Esophagus squamous epithelium (tissue), 5 donors: ENCODE results near the gene ZNF622. TPM values are rescaled to one million over a fixed set of nuclear protein-coding genes. Genes with fewer than 3 reads are reported as not detected.
"Not testable (repeated sequence)": the region's sequence is repeated elsewhere in the genome, so short reads cannot be mapped to it uniquely, and the experiment has no call there.

ENCODE experiments used
- DNase-seq: peaks from one replicate; lab custom pipeline; 2025; lab: John Stamatoyannopoulos, UW
- H3K27ac ChIP-seq, 4 donors: fragments of 200-600 bp; sonication (generic); one replicate each; pipeline ENCODE4 v1.5.1; 2016 to 2019; ENCODE audit warnings: mild to moderate bottlenecking in 1 of 4
- H3K27me3 ChIP-seq, 4 donors: fragments of 200-600 bp; sonication (generic); 1 replicate in 3 of 4; 2 replicates in 1 of 4; pipeline versions ENCODE4 v1.5.1 to v1.6.0; 2017 to 2021; ENCODE audit warnings: antibody characterized with exemption in 1 of 4
- H3K36me3 ChIP-seq, 3 donors: fragments of 200-600 bp; sonication (generic); one replicate each; pipeline ENCODE4 v1.5.1; 2016 to 2019
- H3K4me1 ChIP-seq, 3 donors: fragments of 200-600 bp; sonication (generic); one replicate each; pipeline ENCODE4 v1.5.1; 2017 to 2019
- H3K4me3 ChIP-seq, 4 donors: fragments of 200-600 bp; sonication (generic); 1 replicate in 3 of 4; 2 replicates in 1 of 4; pipeline ENCODE4 v1.5.1; 2016 to 2019; ENCODE audit warnings: mild to moderate bottlenecking in 2 of 4, moderate library complexity in 1 of 4
- H3K9me3 ChIP-seq, 3 donors: fragments of 200-600 bp; sonication (generic); one replicate each; pipeline ENCODE4 v1.5.1; 2016 to 2019
- POLR2A ChIP-seq, 4 donors: fragments of 450-650 bp; IDR thresholded peaks; one replicate each; pipeline ENCODE4 v1.6.1; 2017; ENCODE audit warnings: antibody characterized with exemption in 4 of 4, mild to moderate bottlenecking in 4 of 4, moderate library complexity in 3 of 4
- WGBS, 2 donors: methylation state at CpG; one replicate each; pipeline ENCODE4 v1.1.5; 2018; 5-methylcytosine and 5-hydroxymethylcytosine counted together
- intact Hi-C: fragments of 100-400 bp; cut with DNase I; formaldehyde crosslinking; loops from one replicate; pipeline ENCODE4 v1.15.0; 2022
- total RNA-seq, 4 donors: library from RNA; depleted of rRNA; stranded (reverse); fragments of >200 nt; gene quantifications; one replicate each; pipeline ENCODE4 v1.1.0, GENCODE V29; 2016
- TF ChIP-seq, protein P1 (sequence below), 6 experiments: fragments of 450-650 bp in 4 of 6; fragments of 200-600 bp in 2 of 6; sonication (generic) in 2 of 6; IDR thresholded peaks; one replicate each; pipeline ENCODE4 v1.5.1; 2016 to 2019; ENCODE audit warnings: antibody characterized with exemption in 6 of 6, mild to moderate bottlenecking in 4 of 6, moderate library complexity in 4 of 6
- donor health status: DM: yes; HTN: yes; CAD: no.

The ZNF622 gene
- total RNA-seq, 4 donors from 2014 or later = 19.5 to 35.2 (median 24.8) TPM

GRCh38 chr5:16437977-16438376 lies 27.6 kb downstream of the ZNF622 start:
- TF ChIP-seq POLR2A (IDR thresholded peaks at IDR 0.05) = no peak
- TF ChIP-seq, protein P1, sequence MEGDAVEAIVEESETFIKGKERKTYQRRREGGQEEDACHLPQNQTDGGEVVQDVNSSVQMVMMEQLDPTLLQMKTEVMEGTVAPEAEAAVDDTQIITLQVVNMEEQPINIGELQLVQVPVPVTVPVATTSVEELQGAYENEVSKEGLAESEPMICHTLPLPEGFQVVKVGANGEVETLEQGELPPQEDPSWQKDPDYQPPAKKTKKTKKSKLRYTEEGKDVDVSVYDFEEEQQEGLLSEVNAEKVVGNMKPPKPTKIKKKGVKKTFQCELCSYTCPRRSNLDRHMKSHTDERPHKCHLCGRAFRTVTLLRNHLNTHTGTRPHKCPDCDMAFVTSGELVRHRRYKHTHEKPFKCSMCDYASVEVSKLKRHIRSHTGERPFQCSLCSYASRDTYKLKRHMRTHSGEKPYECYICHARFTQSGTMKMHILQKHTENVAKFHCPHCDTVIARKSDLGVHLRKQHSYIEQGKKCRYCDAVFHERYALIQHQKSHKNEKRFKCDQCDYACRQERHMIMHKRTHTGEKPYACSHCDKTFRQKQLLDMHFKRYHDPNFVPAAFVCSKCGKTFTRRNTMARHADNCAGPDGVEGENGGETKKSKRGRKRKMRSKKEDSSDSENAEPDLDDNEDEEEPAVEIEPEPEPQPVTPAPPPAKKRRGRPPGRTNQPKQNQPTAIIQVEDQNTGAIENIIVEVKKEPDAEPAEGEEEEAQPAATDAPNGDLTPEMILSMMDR (IDR thresholded peaks at IDR 0.05) = no peak
- DNase-seq = no peak
- no peaks in the 10 kb centered on the region for H3K36me3 ChIP-seq
- H3K9me3 ChIP-seq = no peaks in the 10 kb centered on the region
- no peak overlapping the region for H3K4me3 ChIP-seq
- intact Hi-C loops = no loop called here
- H3K27ac ChIP-seq = no peak overlapping the region
- peaks cover 0 to 4% (median 0%) of the 10 kb centered on the region in 4 donors for H3K27me3 ChIP-seq
- WGBS, 2 donors = 56 to 92% methylated on average over 1 of the region's 1 CpG
- no peaks in the 10 kb centered on the region for H3K4me1 ChIP-seq

- H3K4me3 ChIP-seq, H3K36me3 ChIP-seq, H3K27me3 ChIP-seq, H3K4me1 ChIP-seq, intact Hi-C loops, DNase-seq, H3K27ac ChIP-seq, H3K9me3 ChIP-seq: not testable (repeated sequence)
- WGBS, 2 donors = 96% methylated on average over 7 of the region's 28 CpGs; no CpG with 5 or more reads in 1 of the 2 donors
Measured at GRCh38 chr5:16436065-16436682, 29.4 kb downstream of the ZNF622 start.

DNA sequence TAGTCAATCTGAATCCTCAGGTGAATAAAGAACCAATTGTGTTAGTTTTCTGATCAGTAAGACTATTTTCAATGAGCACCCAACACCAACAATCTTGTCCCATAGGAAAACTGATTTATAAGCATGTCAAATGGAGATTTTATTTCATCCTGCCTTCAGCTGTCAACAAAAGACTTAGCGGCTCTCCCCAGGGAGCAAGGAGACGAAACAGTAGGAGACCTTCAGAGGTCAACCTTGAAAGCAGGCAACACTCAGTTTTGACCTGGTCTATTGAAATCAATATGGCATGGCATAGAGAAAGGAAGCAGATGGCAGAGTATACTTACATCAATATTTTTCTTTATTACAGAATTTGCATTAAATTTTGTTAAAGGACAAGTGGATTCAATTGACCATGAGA lies 34.1 kb downstream of the ZNF622 start:
- Histone ChIP-seq H3K27ac (no peak overlapping the region), H3K27me3 (peaks cover 0 to 10% (median 0%) of the 10 kb centered on the region in 4 donors), H3K4me1 (no peaks in the 10 kb centered on the region), H3K9me3 (no peaks in the 10 kb centered on the region), H3K4me3 (no peak overlapping the region), H3K36me3 (no peaks in the 10 kb centered on the region)
- WGBS, 2 donors = 57 to 63% methylated on average over 2 of the region's 2 CpGs
- intact Hi-C loops = no loop called here
- TF ChIP-seq, protein P1 (IDR thresholded peaks at IDR 0.05) = no peak
- no peak for TF ChIP-seq POLR2A (IDR thresholded peaks at IDR 0.05)
- DNase-seq = no peak

GRCh38 chr5:16430349-16431089 lies 35.1 kb downstream of the ZNF622 start:
- TF ChIP-seq POLR2A (IDR thresholded peaks at IDR 0.05) = no peak
- TF ChIP-seq, protein P1 (IDR thresholded peaks at IDR 0.05) = no peak
- Histone ChIP-seq H3K4me3 (no peak overlapping the region), H3K36me3 (no peaks in the 10 kb centered on the region), H3K9me3 (no peaks in the 10 kb centered on the region), H3K27me3 (peaks cover 0 to 10% (median 0%) of the 10 kb centered on the region in 4 donors), H3K4me1 (no peaks in the 10 kb centered on the region), H3K27ac (no peak overlapping the region)
- no peak for DNase-seq
- 87 to 89% methylated on average over 5 to 7 of the region's 7 CpGs for WGBS, 2 donors
- intact Hi-C loops = no loop called here

DNA sequence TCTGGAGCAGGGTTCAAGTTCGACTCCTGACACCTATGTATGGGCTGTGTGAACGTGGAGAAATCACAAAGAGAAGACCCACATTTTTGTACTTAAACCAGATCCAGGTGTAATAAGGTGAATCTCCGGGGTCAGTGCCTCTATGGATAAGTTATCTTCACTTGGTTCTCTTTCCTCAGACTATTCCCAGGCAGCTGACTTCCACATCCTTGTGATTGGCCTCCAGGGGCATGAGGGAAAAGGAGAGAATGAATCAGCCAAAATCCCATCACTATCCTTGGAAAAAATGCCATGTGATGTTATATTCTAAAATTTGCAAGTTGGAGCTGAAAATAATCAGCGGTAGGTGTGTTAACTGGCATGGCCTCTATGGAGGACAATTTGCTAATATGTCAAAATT lies 37.2 kb downstream of the ZNF622 start:
- no peaks in the 10 kb centered on the region for H3K4me1 ChIP-seq
- intact Hi-C loops = no loop called here
- H3K9me3 ChIP-seq = no peaks in the 10 kb centered on the region
- H3K27ac ChIP-seq = no peak overlapping the region
- DNase-seq = no peak
- no peak for TF ChIP-seq POLR2A (IDR thresholded peaks at IDR 0.05)
- TF ChIP-seq, protein P1 (IDR thresholded peaks at IDR 0.05) = no peak
- 75 to 78% methylated on average over 4 of the region's 4 CpGs for WGBS, 2 donors
- H3K4me3 ChIP-seq = no peak overlapping the region
- H3K36me3 ChIP-seq = no peaks in the 10 kb centered on the region
- peaks cover 0 to 6% (median 0%) of the 10 kb centered on the region in 4 donors for H3K27me3 ChIP-seq
